ENCODE measurements around the gene AZIN2.

AZIN2 gene

DNA sequence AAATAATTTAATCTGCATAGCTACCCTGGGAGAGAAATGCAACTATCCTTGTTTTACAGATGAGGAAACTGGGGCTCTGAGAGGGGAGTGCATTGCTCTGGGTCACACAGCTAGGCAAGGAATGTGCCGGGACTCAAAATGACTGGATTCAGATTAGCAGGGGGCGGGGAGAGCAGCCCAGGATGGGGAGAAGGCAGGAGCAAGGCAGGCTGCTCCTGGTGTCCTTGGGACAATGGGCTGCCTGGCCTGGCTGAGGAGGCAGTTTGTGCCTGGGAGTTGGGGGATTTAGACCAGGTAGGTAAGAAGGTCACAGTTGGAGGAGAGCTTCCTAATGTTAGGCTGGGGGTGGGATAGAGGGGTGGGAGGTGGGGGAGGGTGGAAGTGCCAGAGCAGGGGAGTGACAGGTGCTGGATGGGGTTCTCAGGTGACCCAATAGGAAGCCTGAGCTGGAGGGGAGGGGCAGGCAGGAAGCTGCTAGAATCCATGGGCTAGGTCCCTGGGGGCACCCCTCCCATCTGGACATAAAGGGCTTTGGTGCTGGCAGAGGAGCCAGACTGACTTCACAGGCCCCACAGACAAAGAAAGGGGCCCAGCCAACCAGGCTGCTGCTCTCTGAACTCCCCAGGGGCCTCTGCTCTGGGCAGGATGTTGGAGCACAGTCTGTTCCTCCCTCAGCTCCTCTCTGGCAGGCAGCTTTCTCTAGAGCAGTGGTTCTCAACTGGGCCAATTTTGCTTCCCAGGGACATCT lies 71.9 kb downstream of the AZIN2 start:
- no peak for DNase-seq (ENCODE audit: low spot score)
- TF ChIP-seq, protein P1, sequence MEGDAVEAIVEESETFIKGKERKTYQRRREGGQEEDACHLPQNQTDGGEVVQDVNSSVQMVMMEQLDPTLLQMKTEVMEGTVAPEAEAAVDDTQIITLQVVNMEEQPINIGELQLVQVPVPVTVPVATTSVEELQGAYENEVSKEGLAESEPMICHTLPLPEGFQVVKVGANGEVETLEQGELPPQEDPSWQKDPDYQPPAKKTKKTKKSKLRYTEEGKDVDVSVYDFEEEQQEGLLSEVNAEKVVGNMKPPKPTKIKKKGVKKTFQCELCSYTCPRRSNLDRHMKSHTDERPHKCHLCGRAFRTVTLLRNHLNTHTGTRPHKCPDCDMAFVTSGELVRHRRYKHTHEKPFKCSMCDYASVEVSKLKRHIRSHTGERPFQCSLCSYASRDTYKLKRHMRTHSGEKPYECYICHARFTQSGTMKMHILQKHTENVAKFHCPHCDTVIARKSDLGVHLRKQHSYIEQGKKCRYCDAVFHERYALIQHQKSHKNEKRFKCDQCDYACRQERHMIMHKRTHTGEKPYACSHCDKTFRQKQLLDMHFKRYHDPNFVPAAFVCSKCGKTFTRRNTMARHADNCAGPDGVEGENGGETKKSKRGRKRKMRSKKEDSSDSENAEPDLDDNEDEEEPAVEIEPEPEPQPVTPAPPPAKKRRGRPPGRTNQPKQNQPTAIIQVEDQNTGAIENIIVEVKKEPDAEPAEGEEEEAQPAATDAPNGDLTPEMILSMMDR (IDR thresholded peaks at IDR 0.05; ENCODE audit: extremely low read depth, missing control alignments) = no peak

DNA sequence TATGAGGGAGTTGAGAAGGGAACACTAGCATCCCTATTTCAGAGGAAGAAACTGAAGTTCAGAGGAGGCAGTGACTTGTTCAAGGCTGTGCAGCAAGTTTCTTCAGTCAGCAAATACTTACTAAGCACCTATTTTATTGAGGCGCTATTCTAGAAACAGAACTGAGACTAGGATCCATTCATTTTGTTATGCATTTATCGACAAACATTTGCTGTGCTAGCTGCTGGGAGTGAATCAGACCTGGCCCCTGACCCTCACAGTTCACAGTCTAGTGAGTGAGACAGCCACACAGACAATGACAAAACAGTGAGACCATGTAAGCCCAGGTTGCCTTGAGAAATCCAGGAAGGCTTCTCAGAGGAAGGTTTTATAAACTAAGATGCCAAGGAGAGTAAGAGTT lies 72.7 kb downstream of the AZIN2 start:
- TF ChIP-seq, protein P1 (IDR thresholded peaks at IDR 0.05; ENCODE audit: extremely low read depth, missing control alignments) = no peak
- no peak for DNase-seq (ENCODE audit: low spot score)

DNA sequence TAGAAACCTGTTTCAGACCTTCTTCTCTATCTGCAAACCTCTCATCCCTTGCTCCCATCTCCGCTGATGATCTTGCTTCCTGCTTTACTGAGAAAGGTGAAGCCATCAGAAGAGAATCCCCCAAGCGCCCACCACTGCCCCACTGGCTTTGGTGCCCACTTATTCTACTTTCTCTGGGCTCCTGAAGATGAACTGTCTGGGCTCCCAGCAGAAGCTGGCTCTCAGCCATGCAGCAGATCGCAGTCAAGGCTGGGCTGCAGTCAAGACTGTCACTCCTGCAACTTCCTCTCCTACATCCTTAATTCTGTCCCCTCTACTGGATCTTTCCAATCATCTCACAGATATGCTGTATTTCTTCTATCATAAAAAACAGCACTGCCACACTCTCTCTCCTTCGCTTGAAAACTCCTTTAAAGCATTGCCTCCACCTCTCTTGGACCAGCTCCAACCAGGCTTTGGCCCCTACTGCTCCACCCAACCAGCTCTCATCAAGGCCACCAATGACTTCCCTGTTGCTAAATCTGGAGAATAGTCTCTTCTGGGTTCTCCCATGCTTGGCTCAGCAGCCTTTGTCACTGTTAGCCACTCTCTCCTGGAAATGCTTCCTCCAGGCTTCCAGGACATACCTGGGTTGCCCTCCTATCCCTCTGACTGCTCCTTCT lies 75.1 kb downstream of the AZIN2 start:
- no peak for DNase-seq (ENCODE audit: low spot score)
- TF ChIP-seq, protein P1 (IDR thresholded peaks at IDR 0.05; ENCODE audit: extremely low read depth, missing control alignments) = no peak

DNA sequence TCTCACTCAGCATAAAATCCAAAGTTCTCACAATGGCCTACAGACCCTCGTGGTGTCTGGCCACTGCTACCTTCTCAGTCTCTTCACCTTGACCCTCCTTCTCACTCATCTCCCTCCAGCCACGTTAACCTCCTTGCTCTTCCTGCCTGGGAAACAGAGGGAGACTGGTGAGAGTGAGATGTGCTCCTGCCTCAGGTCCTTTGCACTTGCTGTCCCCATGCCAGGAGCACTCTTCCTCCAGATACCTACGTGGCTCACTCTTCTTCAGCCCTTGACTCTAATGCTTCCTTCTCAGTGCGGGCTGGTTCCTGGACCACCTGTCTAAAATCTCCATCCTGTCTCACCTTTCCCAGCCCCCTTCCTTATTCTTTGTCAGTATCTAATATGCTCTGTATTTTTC lies 76.2 kb downstream of the AZIN2 start:
- no peak for DNase-seq (ENCODE audit: low spot score)
- TF ChIP-seq, protein P1 (IDR thresholded peaks at IDR 0.05; ENCODE audit: extremely low read depth, missing control alignments) = no peak

DNA sequence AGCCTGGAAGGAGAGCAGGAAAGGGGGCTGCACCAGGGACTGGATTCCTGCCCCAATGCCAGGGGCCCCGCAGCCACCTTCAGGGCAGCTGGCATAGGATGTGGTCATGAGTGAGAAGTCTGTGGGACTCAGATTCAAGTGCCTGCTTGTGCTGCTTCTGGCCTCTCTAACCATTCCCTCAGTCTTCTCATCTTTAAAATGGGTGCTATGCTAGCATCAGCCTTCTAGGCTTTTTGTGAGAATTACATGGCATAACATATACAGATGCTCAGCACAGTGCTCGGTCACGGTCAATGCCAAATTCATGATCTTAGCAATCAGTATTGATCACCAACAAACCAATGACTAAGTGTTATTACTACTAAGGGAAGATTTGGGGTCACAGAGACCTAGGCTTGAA lies 77.4 kb downstream of the AZIN2 start:
- TF ChIP-seq, protein P1 (IDR thresholded peaks at IDR 0.05; ENCODE audit: extremely low read depth, missing control alignments) = no peak
- DNase-seq (ENCODE audit: low spot score) = no peak

DNA sequence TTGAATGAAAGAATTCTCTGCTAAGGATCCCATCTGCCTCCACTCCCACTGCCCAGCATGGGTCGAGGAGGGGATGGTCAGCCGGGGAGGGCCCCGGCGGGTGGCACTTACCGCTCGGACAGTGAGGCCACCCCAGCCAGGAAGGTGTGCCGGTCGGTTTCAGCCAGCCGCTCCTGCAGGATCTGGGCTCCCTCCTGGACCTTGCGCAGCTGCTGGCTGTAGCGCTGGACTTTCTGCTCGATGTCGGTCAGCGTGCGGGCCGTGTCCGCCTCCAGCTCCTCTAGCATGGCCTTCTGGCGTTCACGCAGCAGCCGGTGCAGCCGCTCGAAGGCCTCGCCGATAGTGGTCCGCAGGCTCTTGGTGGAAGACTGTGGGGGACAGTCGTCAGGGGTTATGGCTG lies 78.6 kb downstream of the AZIN2 start:
- TF ChIP-seq, protein P1 (IDR thresholded peaks at IDR 0.05; ENCODE audit: extremely low read depth, missing control alignments) = no peak
- DNase-seq (ENCODE audit: low spot score) = no peak

DNA sequence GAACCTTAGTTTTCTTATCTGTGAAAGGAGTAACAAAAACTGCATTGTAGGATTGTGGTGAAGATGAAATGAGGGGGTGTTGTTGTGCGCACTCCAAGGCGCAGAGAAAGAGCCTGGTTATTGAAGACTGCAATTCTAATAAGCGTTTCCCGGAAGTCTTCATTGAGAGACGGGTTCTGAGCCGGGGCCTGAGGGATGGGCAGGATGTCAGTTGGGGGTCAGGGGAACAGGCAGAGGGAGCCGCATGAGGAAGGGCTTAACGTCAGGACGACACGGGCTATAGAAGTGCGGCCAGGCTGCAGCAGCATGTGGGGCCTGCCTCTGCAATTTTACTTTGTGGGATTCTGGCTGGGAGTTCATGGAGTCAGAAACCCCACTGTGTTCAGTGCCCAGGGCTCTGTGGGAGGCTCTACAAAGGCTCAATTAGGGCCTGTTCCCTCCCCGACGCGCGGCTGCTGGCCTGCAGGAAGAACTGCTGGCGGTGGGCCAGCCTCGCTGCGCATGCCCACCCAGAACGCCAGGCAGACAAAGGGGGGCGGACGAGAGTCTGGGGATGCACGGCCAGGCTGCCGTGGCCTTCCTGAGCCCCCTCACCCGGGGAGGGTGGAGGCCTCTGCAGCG lies 80.2 kb downstream of the AZIN2 start:
- TF ChIP-seq, protein P1 (IDR thresholded peaks at IDR 0.05; ENCODE audit: extremely low read depth, missing control alignments) = no peak
- DNase-seq (ENCODE audit: low spot score) = no peak
